Retina (tissue), 1 donor: ENCODE data around the gene SRGAP3.

Experiments used
- DNase-seq: peaks from one replicate; pipeline ENCODE4 v3.0.0-alpha.2; 2016

The SRGAP3 gene

DNA sequence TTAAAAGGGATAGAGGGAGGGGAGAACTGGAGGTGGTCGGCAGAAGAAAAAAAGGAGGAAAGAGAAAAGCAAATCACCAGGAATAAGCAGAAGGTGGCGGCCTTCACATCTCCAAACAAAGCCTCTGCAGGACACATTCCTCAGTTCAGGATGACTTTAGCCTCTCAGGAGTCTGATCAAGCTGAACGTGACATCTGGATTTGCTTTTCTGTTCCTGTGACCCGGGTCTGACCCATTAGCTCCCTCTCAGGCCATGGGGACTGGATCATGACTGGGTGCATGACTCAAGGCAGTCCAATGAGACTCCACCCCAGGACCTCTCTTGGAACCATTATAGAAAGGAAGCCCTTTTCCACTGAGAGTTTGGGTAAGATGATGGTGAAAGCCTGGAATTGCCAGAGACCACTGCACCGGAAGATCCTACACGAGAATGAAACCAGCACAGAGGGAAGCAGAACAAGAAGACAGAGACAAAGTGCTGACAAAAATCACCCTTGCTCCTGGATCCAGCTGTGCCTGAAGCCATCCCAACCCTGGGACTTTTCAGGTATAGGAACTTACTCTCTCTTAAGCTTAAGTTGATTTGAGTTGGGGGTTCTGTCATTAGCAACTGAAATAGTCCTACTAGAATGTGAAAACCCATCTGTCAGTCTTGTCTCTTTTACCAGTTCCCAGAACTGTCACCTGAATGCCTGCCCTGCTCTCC lies 240.7 kb downstream of the SRGAP3 start:
- no peak for DNase-seq

DNA sequence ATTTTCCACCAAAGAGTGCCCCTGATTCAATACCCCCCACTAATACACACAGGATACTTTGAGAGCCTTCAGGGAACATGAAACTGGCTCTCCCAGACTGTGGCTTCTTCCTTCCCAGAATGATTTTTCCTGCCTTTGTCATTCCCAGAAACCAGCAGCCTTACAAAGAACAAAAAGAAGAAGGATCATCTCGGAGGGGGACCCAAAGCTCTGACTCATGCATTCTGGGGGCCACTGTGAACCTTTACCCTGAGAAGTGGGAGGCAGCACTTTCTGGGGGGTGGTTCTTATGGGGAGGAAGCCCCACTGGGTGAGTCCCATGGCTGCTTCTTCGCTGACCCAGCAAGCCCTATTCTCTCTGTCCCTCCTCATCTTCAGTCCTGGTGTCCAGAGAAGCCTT lies 241.5 kb downstream of the SRGAP3 start:
- DNase-seq, result no peak

GRCh38 chr3:9007213-9007612 lies 242.2 kb downstream of the SRGAP3 start:
- no peak for DNase-seq

GRCh38 chr3:9000041-9000440 lies 249.4 kb downstream of the SRGAP3 start:
- no peak for DNase-seq

DNA sequence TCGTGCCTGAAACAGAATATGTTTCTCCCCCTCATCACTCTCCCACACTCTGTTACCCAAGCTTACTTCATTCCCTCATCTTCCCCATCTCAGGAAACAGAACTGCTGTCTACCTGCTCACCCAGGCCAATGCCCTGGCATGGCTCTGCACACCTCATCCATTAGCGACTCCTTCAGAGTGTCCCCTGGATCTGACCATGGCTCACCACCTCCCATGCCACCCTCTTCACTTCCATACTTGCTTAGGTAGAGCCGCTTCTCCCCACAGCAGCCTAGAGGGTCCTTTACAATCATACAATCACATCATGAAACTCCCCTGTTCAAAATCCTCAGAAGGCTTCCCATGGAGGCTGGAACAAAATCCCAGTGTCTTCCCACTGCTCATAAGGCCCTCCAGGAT lies 252.3 kb downstream of the SRGAP3 start:
- DNase-seq, result no peak

GRCh38 chr3:8996681-8997121 lies 252.7 kb downstream of the SRGAP3 start:
- peak; percentile 59 for DNase-seq

- no peak for DNase-seq
Measured at GRCh38 chr3:8996216-8996615, 253.2 kb downstream of the SRGAP3 start.

DNA sequence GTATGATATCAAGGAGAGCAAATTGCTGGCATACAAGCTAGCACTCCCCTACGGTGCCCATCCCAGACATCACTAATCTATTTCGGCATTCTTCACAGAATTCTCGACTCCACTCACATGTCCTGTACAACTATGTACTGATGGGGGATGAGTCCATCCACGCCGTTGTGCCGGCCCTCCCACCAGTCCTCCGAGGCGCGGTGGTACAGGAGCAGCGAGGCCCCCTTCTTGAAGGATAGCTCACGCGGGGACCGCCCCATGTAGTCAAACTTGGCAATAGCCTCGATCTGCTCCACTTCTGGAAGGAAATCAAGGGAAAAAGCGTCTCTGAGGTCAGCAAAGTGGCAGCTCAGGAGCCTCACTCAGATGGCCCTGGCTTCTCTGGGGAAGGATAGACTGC lies 255.2 kb downstream of the SRGAP3 start:
- DNase-seq, result no peak

DNA sequence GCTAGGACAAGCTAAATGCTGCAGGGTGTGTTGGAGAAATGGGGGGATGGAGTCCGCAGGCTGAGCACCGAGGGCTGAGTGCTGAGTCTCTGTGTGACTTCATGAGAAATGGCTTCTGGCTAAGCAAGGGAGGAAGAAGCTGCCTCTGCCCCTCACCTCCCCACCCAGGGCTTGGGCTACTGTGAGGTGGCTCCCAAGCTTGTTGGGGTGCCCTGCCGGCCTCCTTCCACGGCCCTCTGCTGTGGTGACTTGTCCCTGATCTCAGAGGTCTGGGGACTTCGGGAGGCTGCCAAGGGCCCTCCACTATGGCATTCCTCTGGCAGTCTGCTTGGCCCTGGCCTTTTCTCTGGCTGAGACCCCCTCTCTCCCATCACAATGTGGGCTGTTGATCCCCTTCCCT lies 256.1 kb downstream of the SRGAP3 start:
- no peak for DNase-seq

- DNase-seq, result no peak
Measured at GRCh38 chr3:8992854-8993253, 256.6 kb downstream of the SRGAP3 start.

DNA sequence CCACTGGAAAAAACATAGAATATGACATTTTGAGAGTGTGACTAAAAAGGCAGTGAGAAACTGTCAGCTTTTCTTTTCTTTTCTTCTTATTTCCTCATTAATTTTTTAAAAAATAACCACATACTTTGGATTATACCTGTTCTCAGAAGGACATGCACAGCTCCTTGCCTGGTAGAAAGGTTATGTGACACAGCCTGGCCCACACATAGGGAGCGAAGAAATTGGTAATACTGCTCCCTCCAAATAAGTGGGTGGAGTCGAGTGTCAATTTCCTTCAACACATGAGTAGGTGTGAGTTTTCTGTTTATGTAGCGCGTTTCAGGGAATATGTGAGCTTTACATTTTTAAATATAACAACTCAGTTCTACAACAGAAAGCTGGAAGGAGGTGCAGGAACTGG lies 257.2 kb downstream of the SRGAP3 start:
- no peak for DNase-seq

DNA sequence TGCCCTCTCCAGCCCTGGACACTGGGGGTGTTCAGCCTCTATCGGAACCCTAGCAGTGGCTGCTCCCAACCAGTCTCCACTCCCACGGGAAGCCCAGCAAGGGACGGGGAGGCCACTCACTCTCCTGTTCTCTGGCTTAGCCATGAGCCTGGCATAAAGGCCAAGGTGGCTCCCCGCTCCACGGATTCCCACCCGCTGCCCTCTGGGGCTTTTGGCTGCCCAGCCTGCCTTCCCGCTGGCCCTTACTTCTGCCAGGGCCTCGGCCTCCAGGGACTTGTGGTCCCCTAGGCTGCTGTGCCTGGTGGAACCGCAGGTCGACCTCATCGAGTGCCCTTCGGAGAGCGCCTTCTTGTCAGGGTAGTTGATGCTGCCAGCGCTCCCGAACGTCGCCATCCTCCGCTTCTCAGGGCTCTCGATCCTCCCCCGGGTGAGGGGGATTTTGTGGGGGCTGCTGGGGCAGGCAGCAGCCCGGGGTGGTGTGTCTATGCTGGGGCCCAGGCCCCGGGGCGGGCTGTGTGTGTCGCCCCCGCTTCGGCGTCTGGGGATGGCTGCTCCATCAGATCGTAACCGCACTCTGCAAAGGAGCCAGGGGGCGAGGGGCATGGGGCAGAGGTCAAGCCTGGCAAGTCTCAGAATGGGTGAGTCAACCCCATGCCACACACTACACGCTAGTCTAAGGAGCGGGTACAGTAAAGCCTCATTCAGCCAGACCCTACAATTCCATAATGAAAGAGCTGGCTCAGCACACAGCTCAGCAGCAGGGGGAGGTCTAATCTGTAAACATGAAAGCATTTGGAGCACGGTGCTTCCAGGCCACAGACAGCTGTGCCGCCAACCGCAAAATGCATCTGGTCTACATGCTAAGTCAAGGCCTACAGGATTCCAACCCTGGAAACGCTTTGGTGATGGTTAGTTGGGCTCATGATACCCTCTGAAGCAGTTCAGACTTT lies 258.9 kb downstream of the SRGAP3 start:
- no peak for DNase-seq

GRCh38 chr3:8988791-8989558 lies 260.5 kb downstream of the SRGAP3 start:
- DNase-seq, result peak; percentile 53

DNA sequence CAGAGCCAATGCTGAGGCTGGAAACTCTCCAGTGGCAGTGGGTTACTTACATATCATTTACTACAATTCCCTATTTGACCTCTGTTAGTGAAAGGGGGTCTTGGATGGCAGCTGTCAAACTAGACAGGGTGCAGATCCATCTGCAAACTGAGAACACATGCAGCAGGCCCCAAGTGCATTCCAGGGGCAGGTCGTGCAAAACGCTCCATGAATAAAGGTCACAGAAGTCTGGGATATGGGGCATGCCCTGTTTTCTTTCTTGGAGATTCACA lies 261.1 kb downstream of the SRGAP3 start:
- DNase-seq, result no peak

- peak; percentile 83 for DNase-seq
Measured at GRCh38 chr3:8987645-8988383, 261.6 kb downstream of the SRGAP3 start.

DNA sequence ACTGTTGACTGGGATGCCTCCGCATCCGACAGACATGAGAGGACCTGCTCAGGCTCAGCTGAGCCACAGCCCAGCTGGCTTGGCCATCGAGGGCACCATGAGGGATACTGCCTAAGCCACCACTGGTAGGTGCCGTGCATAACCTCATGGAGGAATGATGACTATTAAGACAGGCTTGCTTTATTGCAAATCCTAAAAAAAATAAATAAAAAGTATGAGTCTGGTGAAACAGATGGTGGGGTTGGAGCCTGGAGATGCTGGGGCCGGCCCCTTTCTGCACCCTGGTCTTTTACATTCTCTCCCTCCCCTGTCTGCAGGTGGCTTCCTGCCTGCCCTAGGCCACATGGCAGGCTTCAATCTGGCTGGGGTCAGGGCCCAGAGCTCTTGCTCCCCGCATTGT lies 262.2 kb downstream of the SRGAP3 start:
- no peak for DNase-seq

DNA sequence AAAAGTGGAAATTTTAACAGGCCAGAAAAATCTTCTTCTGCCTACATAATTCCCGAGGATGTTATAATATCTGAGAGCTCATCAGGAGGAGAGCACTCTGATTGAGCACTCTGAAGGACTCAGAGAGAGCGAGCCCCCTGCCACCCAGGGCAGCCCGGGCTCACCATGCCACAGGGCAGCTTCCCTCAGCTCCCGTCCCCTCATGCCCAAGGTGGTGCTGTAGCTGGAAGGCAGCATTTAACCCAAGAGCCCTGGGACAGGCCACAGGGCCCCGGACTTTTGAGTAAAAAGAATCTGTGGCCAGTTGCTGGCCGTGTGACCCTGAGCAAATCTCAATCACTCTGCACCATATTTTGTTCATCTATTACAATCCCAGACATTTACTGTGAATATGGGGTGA lies 262.7 kb downstream of the SRGAP3 start:
- DNase-seq, result no peak

DNA sequence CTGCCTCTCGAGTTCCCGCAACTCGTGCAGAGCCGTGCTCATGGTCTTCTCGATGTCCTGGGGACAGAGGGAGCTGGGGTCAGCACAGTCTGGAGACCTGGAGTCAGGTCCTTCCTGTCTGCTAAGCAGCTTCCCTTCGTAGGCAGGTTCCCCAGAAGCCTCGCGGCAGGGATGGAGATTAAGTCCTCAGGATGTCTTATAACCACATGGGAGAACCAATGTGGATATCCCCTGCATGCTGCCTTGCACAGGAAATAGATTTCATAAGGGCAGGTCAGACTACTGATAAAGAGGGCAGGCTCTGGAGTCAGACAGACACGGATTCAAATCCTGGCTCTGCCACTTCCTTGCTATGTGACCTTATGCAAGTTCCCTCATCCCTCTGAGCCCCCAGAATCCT lies 263.6 kb downstream of the SRGAP3 start:
- no peak for DNase-seq

GRCh38 chr3:8985411-8985831 lies 264.0 kb downstream of the SRGAP3 start:
- no peak for DNase-seq

- no peak for DNase-seq
Measured at GRCh38 chr3:8984526-8984925, 264.9 kb downstream of the SRGAP3 start.

GRCh38 chr3:8984081-8984480 lies 265.4 kb downstream of the SRGAP3 start:
- no peak for DNase-seq

DNA sequence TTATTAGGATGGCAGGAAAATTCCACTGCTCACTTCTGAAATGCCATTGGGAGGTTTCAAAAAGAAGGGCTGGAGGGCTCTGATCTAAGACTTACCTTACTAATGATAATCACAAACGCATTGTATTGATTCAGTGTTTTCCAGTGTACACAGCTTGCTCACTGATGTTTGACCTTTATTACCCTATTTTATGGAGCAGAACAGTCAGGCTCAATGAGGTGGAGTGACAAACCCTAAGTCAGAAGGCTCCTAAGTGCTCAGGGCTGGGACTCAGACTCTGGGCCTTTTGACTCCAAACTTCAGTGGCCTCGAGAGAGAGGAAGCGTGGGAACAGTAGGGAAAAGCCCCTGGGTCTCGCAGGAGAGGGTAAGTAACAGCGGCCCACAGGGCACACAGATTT lies 265.9 kb downstream of the SRGAP3 start:
- DNase-seq, result no peak

GRCh38 chr3:8983026-8983425 lies 266.4 kb downstream of the SRGAP3 start:
- DNase-seq, result no peak
